ENCODE results near the gene PDE3A. TPM values are rescaled to one million over a fixed set of nuclear protein-coding genes. Genes with fewer than 3 reads are reported as not detected.
"Not testable (repeated sequence)": the region's sequence is repeated elsewhere in the genome, so short reads cannot be mapped to it uniquely, and the experiment has no call there.

Gene PDE3A
- total RNA-seq, 1 donor from 2014 or later, result 1.3 TPM

GRCh38 chr12:20377750-20378149 lies 9.4 kb downstream of the PDE3A start:
- DNase-seq, result no peak
- peaks cover 4% of the 10 kb centered on the region for H3K27me3 Mint-ChIP-seq (ENCODE audit: unreplicated experiment)
- no peaks in the 10 kb centered on the region for H3K9me3 Mint-ChIP-seq (ENCODE audit: unreplicated experiment)
- no peaks in the 10 kb centered on the region for H3K36me3 Mint-ChIP-seq (ENCODE audit: unreplicated experiment)
- H3K4me1 Mint-ChIP-seq (ENCODE audit: low read depth, unreplicated experiment), result peaks cover 6% of the 10 kb centered on the region
- no peak overlapping the region for H3K27ac Mint-ChIP-seq (ENCODE audit: unreplicated experiment)
- no peak for TF ChIP-seq CTCF (IDR thresholded peaks at IDR 0.05; ENCODE audit: partially characterized antibody, unreplicated experiment)
- H3K4me3 Mint-ChIP-seq (ENCODE audit: unreplicated experiment), result no peak overlapping the region

GRCh38 chr12:20382117-20382516 lies 13.8 kb downstream of the PDE3A start:
- Mint-ChIP-seq H3K4me3 (ENCODE audit: unreplicated experiment) (no peak overlapping the region), H3K27me3 (ENCODE audit: unreplicated experiment) (peaks cover 2% of the 10 kb centered on the region), H3K9me3 (ENCODE audit: unreplicated experiment) (no peaks in the 10 kb centered on the region), H3K4me1 (ENCODE audit: low read depth, unreplicated experiment) (peaks cover 6% of the 10 kb centered on the region), H3K27ac (ENCODE audit: unreplicated experiment) (no peak overlapping the region), H3K36me3 (ENCODE audit: unreplicated experiment) (no peaks in the 10 kb centered on the region)
- no peak for DNase-seq
- TF ChIP-seq CTCF (IDR thresholded peaks at IDR 0.05; ENCODE audit: partially characterized antibody, unreplicated experiment), result no peak

GRCh38 chr12:20383612-20384011 lies 15.3 kb downstream of the PDE3A start:
- Mint-ChIP-seq H3K27me3 (ENCODE audit: unreplicated experiment) (peaks cover 2% of the 10 kb centered on the region), H3K4me3 (ENCODE audit: unreplicated experiment) (no peak overlapping the region), H3K9me3 (ENCODE audit: unreplicated experiment) (no peaks in the 10 kb centered on the region), H3K4me1 (ENCODE audit: low read depth, unreplicated experiment) (peaks cover 6% of the 10 kb centered on the region), H3K36me3 (ENCODE audit: unreplicated experiment) (no peaks in the 10 kb centered on the region), H3K27ac (ENCODE audit: unreplicated experiment) (no peak overlapping the region)
- no peak for DNase-seq
- TF ChIP-seq CTCF (IDR thresholded peaks at IDR 0.05; ENCODE audit: partially characterized antibody, unreplicated experiment), result no peak

- H3K4me1 Mint-ChIP-seq (ENCODE audit: low read depth, unreplicated experiment); H3K27me3 Mint-ChIP-seq (ENCODE audit: unreplicated experiment); DNase-seq; H3K9me3 Mint-ChIP-seq (ENCODE audit: unreplicated experiment); H3K27ac Mint-ChIP-seq (ENCODE audit: unreplicated experiment); H3K4me3 Mint-ChIP-seq (ENCODE audit: unreplicated experiment); H3K36me3 Mint-ChIP-seq (ENCODE audit: unreplicated experiment): not testable (repeated sequence)
Observed at GRCh38 chr12:20384836-20385235, 16.5 kb downstream of the PDE3A start.

- H3K36me3 Mint-ChIP-seq (ENCODE audit: unreplicated experiment), result no peaks in the 10 kb centered on the region
- no peak for TF ChIP-seq CTCF (IDR thresholded peaks at IDR 0.05; ENCODE audit: partially characterized antibody, unreplicated experiment)
- H3K27ac Mint-ChIP-seq (ENCODE audit: unreplicated experiment), result no peak overlapping the region
- no peak for DNase-seq
- H3K27me3 Mint-ChIP-seq (ENCODE audit: unreplicated experiment), result no peaks in the 10 kb centered on the region
- no peaks in the 10 kb centered on the region for H3K9me3 Mint-ChIP-seq (ENCODE audit: unreplicated experiment)
- peaks cover 4% of the 10 kb centered on the region for H3K4me1 Mint-ChIP-seq (ENCODE audit: low read depth, unreplicated experiment)
- H3K4me3 Mint-ChIP-seq (ENCODE audit: unreplicated experiment), result no peak overlapping the region
Observed at GRCh38 chr12:20390846-20391245, 22.5 kb downstream of the PDE3A start.

GRCh38 chr12:20392339-20392738 lies 24.0 kb downstream of the PDE3A start:
- Mint-ChIP-seq H3K4me1 (ENCODE audit: low read depth, unreplicated experiment) (peaks cover 4% of the 10 kb centered on the region), H3K27ac (ENCODE audit: unreplicated experiment) (no peak overlapping the region), H3K36me3 (ENCODE audit: unreplicated experiment) (no peaks in the 10 kb centered on the region), H3K9me3 (ENCODE audit: unreplicated experiment) (no peaks in the 10 kb centered on the region), H3K27me3 (ENCODE audit: unreplicated experiment) (no peaks in the 10 kb centered on the region), H3K4me3 (ENCODE audit: unreplicated experiment) (no peak overlapping the region)
- TF ChIP-seq CTCF (IDR thresholded peaks at IDR 0.05; ENCODE audit: partially characterized antibody, unreplicated experiment), result no peak
- no peak for DNase-seq

Measured in glutamatergic neuron (in vitro differentiated cells).